H54 (cell line): ENCODE data around the gene ADCK2.
A peak's percentile ranks its signal among the peaks of the same experiment; 100 is the strongest.
"Not testable (repeated sequence)": the region's sequence is repeated elsewhere in the genome, so short reads cannot be mapped to it uniquely, and the experiment has no call there.

Experiments
- DNase-seq: peaks from one replicate; pipeline ENCODE4 v3.0.0; 2011; ENCODE audit warnings: low spot score, mixed read lengths; ENCODE audit not compliant: insufficient read length
- FAIRE-seq: peaks from 3 replicates; lab custom pipeline; 2011; peaks lifted over from hg19 to GRCh38; lab: Jason Lieb, UNC
- POLR2A ChIP-seq: IDR thresholded peaks from 2 replicates; pipeline ENCODE4 v1.6.1; 2011; ENCODE audit warnings: low read depth, mild to moderate bottlenecking, low read length

The ADCK2 gene

DNA sequence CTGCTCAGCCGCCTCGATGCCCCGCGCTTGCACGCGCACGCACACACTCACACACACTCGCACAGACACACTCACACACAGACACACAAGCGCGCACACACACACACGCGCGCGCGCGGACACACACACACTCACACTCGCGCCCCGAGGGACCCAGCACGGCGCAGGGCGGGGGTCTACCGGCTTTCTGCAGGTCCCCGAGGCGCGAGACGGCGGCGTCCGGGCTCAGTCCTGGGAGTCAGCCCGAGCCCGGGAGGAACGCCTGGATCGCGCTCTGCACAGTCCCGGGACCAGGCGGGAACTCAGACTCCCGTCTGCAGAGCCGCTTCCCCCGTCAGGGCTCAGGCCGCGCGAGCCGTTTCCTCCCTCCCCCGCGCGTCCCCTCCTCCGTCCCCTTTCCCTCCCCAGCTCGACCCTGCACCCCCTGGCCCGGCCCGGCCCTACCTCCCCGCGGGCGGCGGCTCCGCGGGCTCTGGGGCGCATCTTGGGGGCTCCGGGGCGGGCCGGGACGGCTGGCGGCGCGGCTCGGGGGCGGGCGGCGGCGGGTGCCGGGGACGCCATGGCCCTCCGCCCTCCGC, 32.6 kb upstream of the ADCK2 start:
- FAIRE-seq, result no peak
- TF ChIP-seq POLR2A, result no peak
- DNase-seq, result no peak

DNA sequence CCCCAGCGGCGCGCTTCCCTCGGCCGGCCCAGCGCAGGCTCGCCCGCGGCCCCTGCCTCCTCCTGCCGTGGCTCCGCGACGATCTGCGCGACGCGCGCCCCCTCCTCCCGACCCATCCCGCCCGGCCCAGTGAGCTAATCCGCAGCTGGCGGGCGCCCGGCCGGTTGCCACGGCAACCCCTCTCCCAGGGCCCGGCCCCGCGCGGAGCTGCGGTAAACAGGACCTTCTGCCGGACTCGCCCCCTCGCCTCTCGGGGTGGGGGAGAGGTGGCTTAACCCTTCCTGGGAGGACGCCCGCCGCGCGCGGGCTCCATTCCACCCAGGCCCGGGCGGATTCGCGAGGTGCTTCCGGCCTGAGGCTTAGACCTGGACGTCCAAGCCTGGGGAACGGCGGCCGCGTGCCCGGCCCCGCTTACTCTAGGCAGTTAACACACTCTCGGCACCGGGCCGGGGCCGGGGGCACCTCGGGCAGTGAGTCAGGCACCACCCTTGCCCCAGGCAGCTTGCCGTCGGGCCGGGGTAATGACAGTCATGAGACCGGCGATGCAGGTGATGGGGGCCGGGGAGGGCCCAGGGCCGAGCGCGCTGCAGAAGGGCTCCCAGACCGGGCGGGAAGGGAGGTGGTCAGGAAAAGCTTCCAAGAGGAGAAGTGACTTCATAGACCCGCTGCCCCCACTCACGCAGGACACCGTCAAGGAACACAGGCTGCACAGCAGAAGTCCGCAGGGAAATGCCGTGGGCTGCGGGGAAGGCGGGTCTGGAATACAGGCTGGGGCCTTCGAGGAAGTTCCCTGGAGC, 31.8 kb upstream of the ADCK2 start, which contains the start of gene DENND2A:
Gene DENND2A, minus strand, starts transcription at position 87 of the 797 bp plus-strand sequence. CDS start 38,416 bp downstream, outside the sequence.
- DNase-seq, result no peak
- TF ChIP-seq POLR2A, result no peak
- FAIRE-seq, result no peak

DNA sequence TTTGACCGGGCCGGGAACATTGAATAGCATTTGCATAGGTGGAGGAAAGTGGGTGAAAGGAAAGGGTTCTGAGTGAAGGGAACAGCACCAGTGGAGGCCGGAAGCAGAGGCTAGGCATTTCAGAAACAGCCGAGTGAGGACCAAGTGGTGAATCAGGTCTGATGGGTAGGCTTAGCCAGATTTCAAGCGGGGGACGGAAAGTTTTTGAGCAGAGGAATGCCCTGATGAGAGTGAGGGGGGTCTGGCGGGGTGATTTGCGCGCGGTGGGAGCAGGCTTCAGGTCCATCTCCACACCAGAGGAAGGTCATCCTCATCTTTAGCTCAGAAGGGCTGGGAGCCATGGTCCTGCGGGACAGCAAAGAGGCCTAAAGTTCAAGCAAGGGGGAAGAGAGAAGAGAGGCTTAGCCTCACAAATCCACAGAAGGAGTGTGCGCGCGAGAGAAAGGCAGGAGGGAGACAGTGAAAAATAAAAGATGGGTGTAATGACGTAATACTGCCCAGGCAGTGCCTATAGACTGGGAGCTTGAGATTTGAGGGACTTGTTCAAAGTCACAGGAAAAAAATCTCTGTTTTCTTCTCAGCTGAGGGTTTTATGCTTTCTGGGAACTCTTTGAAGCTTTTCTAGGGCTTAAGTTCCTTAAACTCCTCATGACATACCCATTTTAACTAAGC, 31.1 kb upstream of the ADCK2 start:
- FAIRE-seq, result no peak
- TF ChIP-seq POLR2A, result no peak
- DNase-seq, result no peak

DNA sequence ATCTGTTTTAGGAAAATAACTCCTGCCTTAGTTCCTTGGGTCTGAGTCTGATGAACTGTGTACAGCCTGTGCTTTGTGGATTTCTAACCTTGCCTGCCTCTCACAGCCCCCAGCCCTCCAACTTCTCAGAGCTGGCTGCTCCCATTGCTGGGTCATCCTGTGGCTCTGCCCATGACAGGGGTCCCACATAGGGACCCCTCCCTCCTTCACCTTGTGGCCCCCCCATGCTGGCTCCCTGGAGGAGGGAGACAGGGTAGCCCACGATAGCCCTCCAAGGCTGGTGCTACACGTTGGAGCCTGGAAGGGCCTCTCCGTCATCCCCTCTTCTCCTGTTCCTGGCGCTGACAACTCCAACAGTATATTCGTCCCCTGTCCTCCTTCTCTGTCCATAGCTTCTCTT, 29.3 kb upstream of the ADCK2 start:
- DNase-seq (no peak), FAIRE-seq (no peak)
- no peak for TF ChIP-seq POLR2A

DNA sequence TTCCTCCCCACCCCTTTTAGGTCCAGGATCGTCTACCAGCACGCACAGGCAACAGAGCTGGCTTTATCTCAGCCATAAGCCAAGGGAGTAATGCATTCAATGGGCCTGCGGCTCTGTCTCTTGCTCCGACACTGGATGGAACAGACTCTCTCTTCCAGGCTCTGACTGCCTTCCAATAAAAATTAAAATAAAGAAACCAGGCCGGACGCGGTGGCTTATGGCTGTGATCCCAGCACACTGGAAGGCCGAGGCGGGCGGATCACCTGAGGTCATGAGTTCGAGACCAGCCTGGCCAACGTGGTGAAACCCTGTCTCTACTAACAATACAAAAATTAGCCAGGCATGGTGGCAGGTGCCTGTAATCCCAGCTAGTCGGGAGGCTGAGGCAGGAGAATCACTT, 28.0 kb upstream of the ADCK2 start:
- FAIRE-seq, DNase-seq: not testable (repeated sequence)

DNA sequence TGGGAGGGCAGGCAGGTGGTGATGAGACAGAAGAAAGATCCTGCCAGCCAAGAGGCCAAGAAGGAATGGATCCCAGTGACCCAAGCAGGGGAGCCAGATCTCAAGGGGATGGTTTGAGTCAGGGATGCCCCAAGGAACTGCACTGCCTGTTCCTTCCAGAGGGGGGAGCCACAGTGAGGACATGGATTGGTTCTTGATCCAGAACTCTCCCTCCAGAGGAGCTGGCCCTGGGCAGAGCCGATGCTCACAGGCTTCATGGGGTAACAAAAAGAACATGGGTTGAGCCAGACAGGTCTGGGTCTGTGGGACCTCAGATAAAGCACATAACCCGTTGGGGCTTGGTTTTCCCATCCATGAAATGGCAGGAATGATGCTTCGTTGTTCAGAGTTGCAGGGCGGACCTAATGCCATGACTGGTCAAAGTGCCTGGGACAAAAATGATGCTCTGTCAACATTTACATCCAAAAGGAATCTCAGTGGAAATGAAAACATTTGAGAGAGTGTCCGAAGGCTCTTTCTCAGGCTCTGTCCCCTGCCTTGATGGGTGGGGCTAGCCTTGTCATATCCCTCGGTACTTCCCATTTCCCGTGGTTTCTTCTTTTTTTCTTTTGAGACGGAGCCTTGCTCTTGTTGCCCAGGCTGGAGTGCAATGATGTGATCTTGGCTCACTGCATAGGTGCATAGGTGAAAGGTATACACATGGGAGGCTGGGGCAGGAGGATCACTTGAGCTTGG, 27.4 kb upstream of the ADCK2 start:
- DNase-seq, result peak; percentile 57
- TF ChIP-seq POLR2A, result no peak
- no peak for FAIRE-seq

DNA sequence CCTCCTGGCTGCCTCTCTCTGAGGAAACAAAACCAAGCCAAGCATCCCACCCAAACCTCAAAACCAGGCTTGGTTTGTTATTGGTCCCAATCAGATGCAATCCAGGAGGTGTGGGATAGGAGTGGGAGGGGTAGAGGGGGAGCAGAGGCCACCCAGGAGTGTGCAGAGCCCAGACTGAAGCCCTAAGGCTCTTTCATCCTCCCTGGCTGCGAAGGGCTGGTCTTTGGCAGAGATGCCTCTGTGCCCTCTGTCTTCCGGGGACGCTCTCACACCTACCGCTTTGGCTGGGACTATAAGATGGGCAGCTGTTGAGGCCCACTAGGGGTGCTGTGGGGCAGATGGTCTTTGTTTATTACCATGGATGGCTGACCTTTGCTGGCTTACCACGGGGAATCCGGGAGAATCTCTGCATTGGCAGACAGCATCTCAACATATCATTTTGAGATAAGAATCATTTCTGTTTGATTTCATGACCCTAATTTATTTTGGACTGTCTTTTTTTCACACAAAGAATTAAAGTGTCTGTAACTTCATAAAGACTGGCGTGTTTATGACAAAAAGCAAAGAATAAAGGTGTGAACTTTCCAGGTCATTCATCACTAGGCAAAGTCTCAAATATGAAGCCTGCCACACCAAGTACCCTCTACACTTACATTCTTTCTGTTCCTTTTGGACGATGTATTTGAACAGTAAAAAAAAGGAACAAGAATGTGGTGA, 25.7 kb upstream of the ADCK2 start:
- no peak for DNase-seq
- no peak for FAIRE-seq

DNA sequence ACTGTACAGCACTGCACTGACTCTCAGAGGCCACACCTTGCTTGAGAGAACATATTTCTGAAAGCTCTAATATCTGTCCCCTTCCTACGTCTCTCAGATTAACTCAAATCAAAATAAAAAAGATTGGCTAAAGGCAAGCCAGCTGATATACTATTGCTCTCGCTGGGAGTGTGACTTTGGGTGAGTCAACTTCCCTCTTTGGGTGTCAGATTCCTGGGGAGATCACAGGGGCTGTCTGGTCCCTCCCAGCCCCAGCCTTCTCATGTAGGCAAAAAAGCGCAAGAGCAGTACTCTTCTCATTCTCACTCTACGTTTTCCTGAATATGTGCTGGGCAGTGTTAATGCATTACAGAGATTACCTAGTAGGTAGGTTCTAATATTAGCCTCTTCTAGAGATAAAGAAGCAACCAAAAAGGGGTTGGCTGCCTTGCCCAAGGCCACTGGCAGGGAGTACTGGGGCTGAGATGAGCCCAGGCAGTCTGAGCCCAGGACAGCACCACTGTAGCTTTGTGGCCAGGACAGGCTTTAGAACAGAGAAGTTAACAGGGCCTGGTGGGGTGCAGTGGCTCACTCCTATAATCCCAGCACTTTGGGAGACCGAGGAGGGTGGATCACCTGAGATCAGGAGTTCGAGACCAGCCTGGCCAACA, 23.1 kb upstream of the ADCK2 start:
- TF ChIP-seq POLR2A, result no peak
- peak; percentile 70 for DNase-seq
- FAIRE-seq, result no peak

More for the DNA sequence above, 25.7 kb upstream of the ADCK2 start:
- TF ChIP-seq POLR2A, result no peak

DNA sequence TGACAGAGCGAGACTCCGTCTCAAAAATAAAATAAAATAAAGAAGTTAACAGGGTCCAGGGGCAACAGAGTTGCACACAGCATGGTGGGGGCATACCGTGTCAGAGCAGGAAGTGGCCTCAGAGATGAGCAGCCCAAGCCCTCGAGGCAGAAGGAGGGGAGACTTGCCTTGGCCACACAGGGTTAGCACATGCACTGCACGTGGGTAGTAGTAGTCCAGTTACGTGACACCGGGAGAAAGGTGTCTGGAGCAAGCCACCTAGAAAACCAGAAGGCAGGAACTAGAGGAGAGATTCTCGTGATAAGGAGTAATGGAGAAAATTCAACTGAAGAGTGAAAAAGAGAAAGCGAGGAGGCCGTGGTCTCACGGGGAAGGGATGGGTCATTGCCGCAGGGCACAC, 22.4 kb upstream of the ADCK2 start:
- TF ChIP-seq POLR2A, result no peak
- DNase-seq (no peak), FAIRE-seq (no peak)

DNA sequence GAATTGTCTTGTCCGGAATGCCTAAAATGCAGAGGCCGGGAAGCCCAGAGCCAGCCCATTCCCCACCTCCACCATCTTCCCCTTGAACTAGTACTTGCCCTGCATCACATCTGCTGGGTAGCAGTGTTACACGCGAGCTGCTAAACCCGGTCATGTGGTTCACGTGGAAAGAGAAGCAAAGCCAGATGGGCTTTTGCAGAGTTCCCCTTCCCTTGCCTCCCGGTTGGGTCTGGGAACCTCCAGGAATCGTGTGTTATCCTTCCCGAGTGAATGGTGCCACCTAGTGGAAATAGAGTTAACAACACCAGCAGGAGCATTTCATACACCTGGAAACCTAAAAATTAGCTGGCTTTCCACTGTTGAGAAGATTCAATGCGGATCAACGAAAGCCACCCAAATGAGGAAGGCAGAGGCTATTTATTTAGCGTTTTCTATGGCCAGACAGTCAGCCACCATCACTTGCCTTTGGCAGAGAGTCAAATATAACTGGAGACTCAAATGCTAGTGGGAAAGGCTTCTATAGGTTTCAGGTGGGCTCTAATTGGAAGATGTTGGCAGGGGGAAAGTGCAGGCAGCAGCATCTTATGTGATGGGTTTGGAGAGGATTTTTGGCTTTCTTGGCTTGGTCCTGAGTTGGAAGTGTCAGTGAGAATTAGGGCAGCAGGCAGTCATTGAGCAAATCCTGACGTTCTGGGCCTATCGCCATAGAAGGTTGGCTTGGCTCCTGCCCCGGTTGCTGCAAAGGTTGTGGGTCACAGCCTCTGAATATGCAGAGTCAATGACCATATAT, 19.2 kb upstream of the ADCK2 start:
- FAIRE-seq (no peak), DNase-seq (peak; percentile 65)
- no peak for TF ChIP-seq POLR2A

DNA sequence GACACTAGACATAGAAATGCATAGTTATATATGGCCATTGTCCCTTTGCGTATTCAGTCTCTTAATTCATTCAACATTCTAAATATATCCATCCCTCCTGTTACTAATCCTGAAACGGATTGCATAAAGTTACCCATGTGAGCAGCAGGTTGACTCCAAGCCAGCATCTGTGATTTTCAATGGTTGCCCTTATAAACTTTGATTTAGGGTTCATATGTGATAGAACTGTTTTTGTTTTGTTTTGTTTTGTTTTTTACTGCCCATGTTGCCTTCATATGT, 18.7 kb upstream of the ADCK2 start:
- TF ChIP-seq POLR2A, result no peak
- FAIRE-seq, result no peak
- no peak for DNase-seq

DNA sequence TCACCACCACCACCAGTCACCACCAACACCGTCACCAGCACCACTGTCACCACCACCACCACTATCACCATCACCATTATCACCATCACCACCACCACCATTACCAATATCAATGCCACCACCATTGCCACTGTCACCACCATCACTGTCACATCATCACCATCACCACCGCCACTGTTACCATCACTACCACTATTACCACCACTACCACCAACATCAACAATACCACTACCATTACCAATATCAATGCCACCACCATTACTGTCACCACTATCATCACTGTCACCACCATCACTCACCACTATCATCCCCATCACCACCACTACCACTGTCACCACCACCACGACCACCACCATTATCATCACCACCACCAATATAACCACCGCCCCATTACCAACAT, 18.1 kb upstream of the ADCK2 start:
- TF ChIP-seq POLR2A, result no peak
- DNase-seq (no peak), FAIRE-seq (no peak)
